Measurements from ENCODE around the gene FAM167B. TPM values are rescaled to one million over a fixed set of nuclear protein-coding genes. Genes with fewer than 3 reads are reported as not detected.

The FAM167B gene
- total RNA-seq, 1 experiment from 2014 or later, result 1.5 TPM

- peaks cover 8% of the 10 kb centered on the region for H3K23me2 ChIP-seq (ENCODE audit: insufficient read length, low read depth, low read length, poor library complexity, severe bottlenecking)
- H3K27me3 ChIP-seq (ENCODE audit: insufficient read depth, low read length), result no peaks in the 10 kb centered on the region; the same call in 1 of the 2 replicates
- TF ChIP-seq CTCF (conservative IDR thresholded peaks at IDR 0.05), result no peak
- Mint-ChIP-seq H3K27me3 (ENCODE audit: low read depth) (peaks cover 11% of the 10 kb centered on the region), H3K36me3 (ENCODE audit: insufficient read depth in 1 of 3, low read depth in 3 of 3) (peaks cover 10 to 31% (median 25%) of the 10 kb centered on the region in 3 experiments; a peak in 6 of 7 replicates), H3K4me3 (peak within 1 kb of the TSS; percentile 69 to 81), H3K27ac (peak within 1 kb of the TSS; percentile 57 to 89 (median 76); a peak in 5 of 7 replicates), H3K4me1 (peaks cover 40 to 41% of the 10 kb centered on the region in 2 experiments), H3K9me3 (no peaks in the 10 kb centered on the region)
- H2AK5ac ChIP-seq (ENCODE audit: insufficient read length, low read length), result no peak within 1 kb of the TSS
- H3K4ac ChIP-seq (ENCODE audit: low read depth, low read length), result no peak within 1 kb of the TSS
- no peak within 1 kb of the TSS for H2BK120ac ChIP-seq (ENCODE audit: low read depth, low read length, poor library complexity, severe bottlenecking)
- no peaks in the 10 kb centered on the region for H4K20me1 ChIP-seq (ENCODE audit: control insufficient read depth, insufficient read depth, insufficient read length)
- no peak within 1 kb of the TSS for H2BK15ac ChIP-seq (ENCODE audit: low read depth, low read length)
- no peak within 1 kb of the TSS for H3T11ph ChIP-seq (ENCODE audit: low read length)
- H3K14ac ChIP-seq (ENCODE audit: insufficient read depth, low read length), result peak within 1 kb of the TSS; percentile 21
- H3K9me3 ChIP-seq (ENCODE audit: control insufficient read depth, low read depth, low read length), result no peaks in the 10 kb centered on the region
- no peak within 1 kb of the TSS for H3K23ac ChIP-seq (ENCODE audit: insufficient read length, low read depth, low read length)
- H4K8ac ChIP-seq (replicated peaks; ENCODE audit: insufficient read length, low read depth, low read length), result no peak within 1 kb of the TSS
- no peaks in the 10 kb centered on the region for H3K79me2 ChIP-seq (ENCODE audit: insufficient read depth, low read length)
- H3K4me2 ChIP-seq (ENCODE audit: insufficient read depth, insufficient read length, low read length), result peak within 1 kb of the TSS; percentile 56
- H2BK12ac ChIP-seq (ENCODE audit: insufficient read length, low read depth, low read length), result no peak within 1 kb of the TSS
- H4K91ac ChIP-seq (ENCODE audit: insufficient read length, low read depth, low read length), result no peak within 1 kb of the TSS
- H4K5ac ChIP-seq (ENCODE audit: insufficient read length, low read depth, low read length), result no peak within 1 kb of the TSS
- no peak within 1 kb of the TSS for H2AFZ ChIP-seq (ENCODE audit: low read length)
- H3K18ac ChIP-seq (ENCODE audit: insufficient read length, low read depth, low read length), result no peak within 1 kb of the TSS
- no peak within 1 kb of the TSS for H3K56ac ChIP-seq (ENCODE audit: insufficient read length, low read depth, low read length)
- H2BK5ac ChIP-seq (ENCODE audit: insufficient read length, low read length), result no peak within 1 kb of the TSS
- no peak within 1 kb of the TSS for H3K9ac ChIP-seq (ENCODE audit: extremely low read depth, insufficient read length, low read length)
- DNase-seq, result peak; percentile 86
- H2BK20ac ChIP-seq (ENCODE audit: low read depth, low read length, poor library complexity, severe bottlenecking), result no peak within 1 kb of the TSS
- no peak within 1 kb of the TSS for H3K27ac ChIP-seq (ENCODE audit: insufficient read length, low read depth, low read length)
- no CpG with 5 or more reads among the region's 34 CpGs for WGBS (ENCODE audit: extremely low coverage, insufficient read length, low lambda C conversion rate)
- H3K4me1 ChIP-seq (ENCODE audit: insufficient read depth, low read length), result no peaks in the 10 kb centered on the region; the same call in 1 of the 2 replicates
- no peaks in the 10 kb centered on the region for H3K79me1 ChIP-seq (ENCODE audit: insufficient read depth, low read depth, low read length, poor library complexity, severe bottlenecking)
These were observed 46.6 kb upstream of the FAM167B start, which contains the start of gene CCDC28B for GRCh38 chr1:32200226-32201010. CCDC28B (plus strand) TSS chr1:32200595; CDS start chr1:32201936, 1,341 bp downstream.

Data from H9 (cell line).